IMR-90 (cell line): Measurements from ENCODE around the gene CSH1. TPM values are rescaled to one million over a fixed set of nuclear protein-coding genes. Genes with fewer than 3 reads are reported as not detected.

Experiments used
- ATAC-seq: fragments of 200-7000 bp; cut with Tn5 transposase; 2 replicates; pipeline ENCODE4 v1.9.1; 2020; ENCODE audit warnings: low read depth, mild to moderate bottlenecking, moderate library complexity
- BruUV-seq: library from RNA; stranded (reverse); fragments of 400-500 nt; replicated peaks from 2 replicates; lab custom pipeline; 2021; lab: Mats Ljungman, UMichigan
- CTCF ChIA-PET: fragments of 300-600 bp; formaldehyde crosslinking; extraction: SDS; loops from one replicate; lab custom pipeline; 2021; ENCODE audit warnings: antibody characterized with exemption; lab: Yijun Ruan, JAX
- POLR2A ChIA-PET: fragments of 300-600 bp; sonication (Branson Sonifier 250); formaldehyde crosslinking; loops from one replicate; lab custom pipeline; 2022; ENCODE audit warnings: antibody characterized with exemption; ENCODE audit not compliant: unreplicated experiment; lab: Charles Lee
- DNase-seq: peaks from one replicate; pipeline ENCODE4 v3.0.0; 2013
- H2AFZ ChIP-seq: replicated peaks from 2 replicates; pipeline ENCODE3; 2013; ENCODE audit warnings: low read length, mild to moderate bottlenecking; ENCODE audit not compliant: poor library complexity
- H2AK5ac ChIP-seq: 2 replicates; pipeline ENCODE4 v1.6.1; 2013; ENCODE audit warnings: low read depth, low read length, inconsistent platforms
- H2AK9ac ChIP-seq: replicated peaks from 2 replicates; pipeline ENCODE3; 2013; ENCODE audit warnings: mild to moderate bottlenecking, low read depth, low read length, moderate library complexity; ENCODE audit not compliant: poor library complexity
- H2BK120ac ChIP-seq: 2 replicates; pipeline ENCODE4 v1.6.1; 2013; ENCODE audit warnings: low read depth, low read length, inconsistent platforms
- H2BK15ac ChIP-seq: 3 replicates; pipeline ENCODE4 v1.6.1; 2013; ENCODE audit warnings: low read depth, low read length, inconsistent platforms
- H2BK20ac ChIP-seq: 2 replicates; pipeline ENCODE4 v1.6.1; 2013; ENCODE audit warnings: low read depth, mild to moderate bottlenecking, inconsistent platforms, low read length, moderate library complexity
- H2BK5ac ChIP-seq: 2 replicates; pipeline ENCODE4 v1.6.1; 2013; ENCODE audit warnings: mild to moderate bottlenecking, low read depth, low read length, inconsistent platforms; ENCODE audit not compliant: poor library complexity, severe bottlenecking
- H3K14ac ChIP-seq: replicated peaks from 2 replicates; pipeline ENCODE4 v1.6.1; 2013; ENCODE audit warnings: low read depth, low read length, inconsistent platforms
- H3K18ac ChIP-seq: 2 replicates; pipeline ENCODE4 v1.6.1; 2013; ENCODE audit warnings: low read depth, low read length, control low read depth
- H3K23ac ChIP-seq: 2 replicates; pipeline ENCODE4 v1.6.1; 2013; ENCODE audit warnings: low read depth, low read length, inconsistent platforms
- H3K27ac ChIP-seq: 2 replicates; pipeline ENCODE4 v1.5.1; 2013; ENCODE audit warnings: mild to moderate bottlenecking, control low read depth, low read length; ENCODE audit not compliant: insufficient read depth
- H3K27me3 ChIP-seq: 2 replicates; pipeline ENCODE4 v1.6.1; 2013; ENCODE audit warnings: low read length; ENCODE audit not compliant: control insufficient read depth, insufficient read depth
- H3K36me3 ChIP-seq: 2 replicates; pipeline ENCODE4 v1.6.1; 2013; ENCODE audit warnings: low read length, mixed read lengths; ENCODE audit not compliant: control insufficient read depth, insufficient read depth
- H3K4ac ChIP-seq: 2 replicates; pipeline ENCODE4 v1.6.1; 2013; ENCODE audit warnings: low read depth, low read length, inconsistent platforms
- H3K4me1 ChIP-seq: 2 replicates; pipeline ENCODE4 v1.6.1; 2013; ENCODE audit warnings: low read length, mixed read lengths; ENCODE audit not compliant: control insufficient read depth, insufficient read depth
- H3K4me2 ChIP-seq: 2 replicates; pipeline ENCODE4 v1.6.1; 2013; ENCODE audit warnings: low read depth, mild to moderate bottlenecking, control low read depth, low read length, moderate library complexity
- H3K4me3 ChIP-seq: 2 replicates; pipeline ENCODE4 v1.5.1; 2013; ENCODE audit warnings: low read depth, mild to moderate bottlenecking, control low read depth, low read length, moderate library complexity; ENCODE audit not compliant: insufficient read depth
- H3K56ac ChIP-seq: 2 replicates; pipeline ENCODE4 v1.6.1; 2013; ENCODE audit warnings: low read length, inconsistent platforms; ENCODE audit not compliant: insufficient read depth; ENCODE audit errors: extremely low read depth
- H3K79me1 ChIP-seq, 2 experiments: 2 replicates each; pipeline ENCODE4 v1.6.1; 2013; ENCODE audit warnings: low read length in 2 of 2, inconsistent platforms in 1 of 2, low read depth in 1 of 2
- H3K9ac ChIP-seq: 2 replicates; pipeline ENCODE4 v1.6.1; 2013; ENCODE audit warnings: low read depth, low read length, control low read depth
- H3K9me1 ChIP-seq: 2 replicates; pipeline ENCODE4 v1.6.1; 2013; ENCODE audit warnings: low read length, inconsistent platforms; ENCODE audit not compliant: insufficient read depth
- H3K9me3 ChIP-seq: 2 replicates; pipeline ENCODE4 v1.6.1; 2013; ENCODE audit warnings: low read length; ENCODE audit not compliant: control insufficient read depth, insufficient read depth
- H4K20me1 ChIP-seq: 2 replicates; pipeline ENCODE4 v1.6.1; 2013; ENCODE audit warnings: low read length, inconsistent platforms; ENCODE audit not compliant: insufficient read depth
- H4K5ac ChIP-seq: 2 replicates; pipeline ENCODE4 v1.6.1; 2013; ENCODE audit warnings: mild to moderate bottlenecking, low read depth, low read length, control low read depth
- H4K8ac ChIP-seq, 2 experiments: 2 replicates each; pipeline ENCODE4 v1.6.1; 2013; ENCODE audit warnings: low read depth in 2 of 2, low read length in 2 of 2, control low read depth in 1 of 2, inconsistent platforms in 1 of 2
- H4K91ac ChIP-seq: 2 replicates; pipeline ENCODE4 v1.6.1; 2013; ENCODE audit warnings: low read depth, low read length, inconsistent platforms; ENCODE audit not compliant: insufficient read depth
- BHLHE40 ChIP-seq: fragments of 150-350 bp; IDR thresholded peaks from 2 replicates; pipeline ENCODE4 v1.6.1; 2016; ENCODE audit warnings: mild to moderate bottlenecking, low read depth, low read length
- CHD1 ChIP-seq: IDR thresholded peaks from 2 replicates; pipeline ENCODE4 v1.6.1; 2012; ENCODE audit warnings: low read depth, low read length, improper control_type of control experiment
- ELK1 ChIP-seq: fragments of 150-350 bp; IDR thresholded peaks from 2 replicates; pipeline ENCODE4 v1.6.1; 2016; ENCODE audit warnings: low read depth, mild to moderate bottlenecking, low read length, moderate library complexity, borderline replicate concordance
- FOS ChIP-seq: fragments of 150-350 bp; IDR thresholded peaks from 2 replicates; pipeline ENCODE4 v1.6.1; 2016; ENCODE audit warnings: low read depth, low read length
- MAZ ChIP-seq: IDR thresholded peaks from 2 replicates; pipeline ENCODE4 v1.6.1; 2012; ENCODE audit warnings: low read depth, mild to moderate bottlenecking, low read length, improper control_type of control experiment, moderate library complexity, borderline replicate concordance
- MXI1 ChIP-seq: IDR thresholded peaks from 2 replicates; pipeline ENCODE4 v1.6.1; 2012; ENCODE audit warnings: low read depth, mild to moderate bottlenecking, low read length, moderate library complexity, borderline replicate concordance
- NFE2L2 ChIP-seq: fragments of 150-350 bp; IDR thresholded peaks from 2 replicates; pipeline ENCODE4 v1.6.1; 2016; ENCODE audit warnings: low read depth, mild to moderate bottlenecking, low read length
- POLR2A ChIP-seq: IDR thresholded peaks from 2 replicates; pipeline ENCODE4 v1.6.1; 2012; ENCODE audit warnings: mild to moderate bottlenecking, low read depth, low read length
- RAD21 ChIP-seq: IDR thresholded peaks from 2 replicates; pipeline ENCODE4 v1.6.1; 2012; ENCODE audit warnings: low read length, improper control_type of control experiment
- RCOR1 ChIP-seq: IDR thresholded peaks from 2 replicates; pipeline ENCODE4 v1.6.1; 2012; ENCODE audit warnings: mild to moderate bottlenecking, low read length, improper control_type of control experiment; ENCODE audit not compliant: insufficient replicate concordance
- RFX5 ChIP-seq: IDR thresholded peaks from 2 replicates; pipeline ENCODE4 v1.8.0; 2012; ENCODE audit warnings: low read depth, mild to moderate bottlenecking, low read length, moderate library complexity
- SMC3 ChIP-seq: fragments of 150-350 bp; IDR thresholded peaks from 2 replicates; pipeline ENCODE4 v1.6.1; 2016; ENCODE audit warnings: low read depth, mild to moderate bottlenecking, antibody characterized with exemption, low read length, moderate library complexity
- USF2 ChIP-seq: fragments of 150-350 bp; IDR thresholded peaks from 2 replicates; pipeline ENCODE4 v1.6.1; 2017; ENCODE audit warnings: mild to moderate bottlenecking, antibody characterized with exemption, low read length, low read depth
- WGBS, 2 experiments: methylation state at CpG; one replicate each; pipeline versions ENCODE4 v1.1.5 to v1.1.7; 2013; ENCODE audit warnings: missing lambda C conversion rate in 2 of 2; ENCODE audit not compliant: insufficient read length in 1 of 2; ENCODE audit errors: extremely low coverage in 2 of 2; 5-methylcytosine and 5-hydroxymethylcytosine counted together
- dilution Hi-C: fragments of 300-500 bp; cut with HindIII; formaldehyde crosslinking; loops from one replicate; pipeline ENCODE4 v1.14.3; 2018; ENCODE audit warnings: low sequenced_read_pairs; ENCODE audit not compliant: unreplicated experiment
- in situ Hi-C: fragments of 300-500 bp; cut with MboI; formaldehyde crosslinking; loops from 3 replicates; pipeline ENCODE4 v1.14.3; 2019; ENCODE audit warnings: low sequenced_read_pairs, inconsistent platforms, mixed read lengths
- intact Hi-C: fragments of 100-400 bp; cut with micrococcal nuclease; formaldehyde crosslinking; loops from 2 replicates; pipeline ENCODE4 v1.10.0; 2022
- polyA plus RNA-seq, 3 experiments: library from polyadenylated mRNA; depleted of rRNA; stranded (reverse); fragments of >200 nt; gene quantifications; 2 replicates each; pipeline ENCODE4 v1.2.3, GENCODE V29; 2012; ENCODE audit warnings: low replicate concordance in 1 of 3
- total RNA-seq: library from RNA; depleted of rRNA; stranded (reverse); fragments of >200 nt; gene quantifications from 2 replicates; pipeline ENCODE4 v1.2.3, GENCODE V29; 2012
- TF ChIP-seq, protein P1 (sequence below): conservative IDR thresholded peaks from 2 replicates; pipeline ENCODE4 v1.5.1; 2012; ENCODE audit warnings: mild to moderate bottlenecking, low read depth, low read length, improper control_type of control experiment

The CSH1 gene
- total and polyA plus RNA-seq, 2 of the 4 experiments (the other 2 are of a cell fraction), result not detected

DNA sequence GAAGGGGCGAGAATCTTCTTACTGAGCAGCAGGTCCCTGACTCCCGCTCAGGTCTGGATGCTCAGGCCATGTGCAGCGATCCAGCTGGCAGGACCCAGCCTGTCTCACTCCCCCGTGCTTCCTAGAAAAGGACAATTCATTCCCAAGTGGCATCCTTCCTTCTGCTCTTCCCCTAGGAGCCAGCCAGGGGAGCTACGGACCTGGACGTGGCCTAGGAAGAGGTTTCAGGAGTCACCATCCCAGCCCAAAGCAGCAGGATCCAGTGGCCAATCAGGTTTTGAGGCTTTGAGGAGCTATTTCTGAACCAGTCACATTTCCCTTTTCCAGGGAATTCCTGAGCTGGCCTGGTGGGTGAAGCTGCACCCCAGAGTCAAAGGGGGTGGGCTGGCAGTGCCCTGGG is 43.5 kb upstream of the CSH1 start:
- dilution Hi-C loops (no loop called here), in situ Hi-C loops (no loop called here), intact Hi-C loops (no loop called here)
- no peak overlapping the region for H2BK15ac ChIP-seq
- H4K91ac ChIP-seq, result no peak overlapping the region
- no peak overlapping the region for H2AK9ac ChIP-seq
- BruUV-seq, result no TSS peak
- POLR2A ChIA-PET, result no interaction called here
- H3K27ac ChIP-seq, result no peak overlapping the region
- H4K5ac ChIP-seq, result no peak overlapping the region
- H3K36me3 ChIP-seq, result no peaks in the 10 kb centered on the region
- WGBS, 2 experiments, result 70% methylated on average over 3 of the region's 6 CpGs; no CpG with 5 or more reads in 1 of the 2 experiments
- no peaks in the 10 kb centered on the region for H3K79me1 ChIP-seq
- no peaks in the 10 kb centered on the region; the same call in 1 of the 2 replicates for H3K9me3 ChIP-seq
- H3K4me3 ChIP-seq, result no peak overlapping the region
- CTCF ChIA-PET, result no interaction called here
- no peak overlapping the region for H3K18ac ChIP-seq
- H2BK20ac ChIP-seq, result no peak overlapping the region
- no peak overlapping the region for H3K23ac ChIP-seq
- H3K14ac ChIP-seq, result no peak overlapping the region
- no peaks in the 10 kb centered on the region for H3K4me1 ChIP-seq
- H3K56ac ChIP-seq, result no peak overlapping the region
- ATAC-seq (no peak), DNase-seq (no peak)
- no peaks in the 10 kb centered on the region for H3K9me1 ChIP-seq
- H3K27me3 ChIP-seq, result peaks cover 18% of the 10 kb centered on the region
- no peak overlapping the region for H3K4ac ChIP-seq
- H3K9ac ChIP-seq, result no peak overlapping the region
- no peak overlapping the region for H4K8ac ChIP-seq
- H3K4me2 ChIP-seq, result no peak overlapping the region
- no peaks in the 10 kb centered on the region for H4K20me1 ChIP-seq
- H2AFZ ChIP-seq, result peak overlapping the region; percentile 21
- no peak for TF ChIP-seq SMC3
- no peak for TF ChIP-seq RFX5
- no peak for TF ChIP-seq USF2
- no peak for TF ChIP-seq NFE2L2
- TF ChIP-seq BHLHE40, result no peak
- TF ChIP-seq RCOR1, result no peak
- TF ChIP-seq, protein P1, sequence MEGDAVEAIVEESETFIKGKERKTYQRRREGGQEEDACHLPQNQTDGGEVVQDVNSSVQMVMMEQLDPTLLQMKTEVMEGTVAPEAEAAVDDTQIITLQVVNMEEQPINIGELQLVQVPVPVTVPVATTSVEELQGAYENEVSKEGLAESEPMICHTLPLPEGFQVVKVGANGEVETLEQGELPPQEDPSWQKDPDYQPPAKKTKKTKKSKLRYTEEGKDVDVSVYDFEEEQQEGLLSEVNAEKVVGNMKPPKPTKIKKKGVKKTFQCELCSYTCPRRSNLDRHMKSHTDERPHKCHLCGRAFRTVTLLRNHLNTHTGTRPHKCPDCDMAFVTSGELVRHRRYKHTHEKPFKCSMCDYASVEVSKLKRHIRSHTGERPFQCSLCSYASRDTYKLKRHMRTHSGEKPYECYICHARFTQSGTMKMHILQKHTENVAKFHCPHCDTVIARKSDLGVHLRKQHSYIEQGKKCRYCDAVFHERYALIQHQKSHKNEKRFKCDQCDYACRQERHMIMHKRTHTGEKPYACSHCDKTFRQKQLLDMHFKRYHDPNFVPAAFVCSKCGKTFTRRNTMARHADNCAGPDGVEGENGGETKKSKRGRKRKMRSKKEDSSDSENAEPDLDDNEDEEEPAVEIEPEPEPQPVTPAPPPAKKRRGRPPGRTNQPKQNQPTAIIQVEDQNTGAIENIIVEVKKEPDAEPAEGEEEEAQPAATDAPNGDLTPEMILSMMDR, result no peak
- no peak for TF ChIP-seq MAZ
- no peak for TF ChIP-seq FOS
- TF ChIP-seq MXI1, result no peak
- no peak for TF ChIP-seq CHD1
- no peak for TF ChIP-seq ELK1
- no peak for TF ChIP-seq POLR2A
- no peak for TF ChIP-seq RAD21
- H2BK120ac ChIP-seq, result no peak overlapping the region
- no peak overlapping the region for H2AK5ac ChIP-seq
- no peak overlapping the region for H2BK5ac ChIP-seq
